A549 (cell line): ENCODE data around the gene HOXB7. TPM values are rescaled to one million over a fixed set of nuclear protein-coding genes. Genes with fewer than 3 reads are reported as not detected.

Experiments used
- ATAC-seq, 2 experiments: fragments of 200-7000 bp in 1 of 2; fragments of >200 bp in 1 of 2; cut with Nextera tagmentation in 1 of 2; cut with Tn5 transposase in 1 of 2; 3 replicates each; pipeline versions ENCODE4 v1.8.0 to v1.9.1; 2018 to 2020; ENCODE audit warnings: mild to moderate bottlenecking in 1 of 2, moderate library complexity in 1 of 2
- CTCF ChIA-PET: fragments of 300-600 bp; sonication (Branson Sonifier 250); formaldehyde crosslinking; extraction: SDS; loops from one replicate; lab custom pipeline; 2021; ENCODE audit warnings: antibody characterized with exemption, inconsistent platforms; lab: Yijun Ruan, JAX
- POLR2A ChIA-PET: fragments of 350-600 bp; formaldehyde crosslinking; extraction: SDS; loops from one replicate; lab custom pipeline; 2021; ENCODE audit warnings: antibody characterized with exemption, inconsistent platforms; lab: Yijun Ruan, JAX
- DNase-seq, 2 experiments: peaks; one replicate each; pipeline versions ENCODE4 v3.0.0 to v3.0.0-alpha.2; 2011 to 2016; ENCODE audit warnings: low read depth in 1 of 2, low spot score in 1 of 2
- FAIRE-seq: peaks from 2 replicates; lab custom pipeline; 2011; peaks lifted over from hg19 to GRCh38; lab: Jason Lieb, UNC
- H3K27ac ChIP-seq, 2 experiments: fragments of >200 bp; sonication (Bioruptor Twin); formaldehyde crosslinking; 3 replicates each; pipeline ENCODE4 v1.5.1; 2016 to 2017
- H3K4me1 ChIP-seq: fragments of >200 bp; sonication (Bioruptor Twin); formaldehyde crosslinking; 3 replicates; pipeline ENCODE4 v1.6.1; 2016
- H3K4me2 ChIP-seq: fragments of >200 bp; sonication (Bioruptor Twin); formaldehyde crosslinking; 3 replicates; pipeline ENCODE4 v1.6.1; 2016
- H3K4me3 ChIP-seq: fragments of >200 bp; sonication (Bioruptor Twin); formaldehyde crosslinking; 3 replicates; pipeline ENCODE4 v1.5.1; 2016
- H3K9me3 ChIP-seq: fragments of >200 bp; sonication (Bioruptor Twin); formaldehyde crosslinking; 3 replicates; pipeline ENCODE4 v1.6.1; 2016
- BHLHE40 ChIP-seq: IDR thresholded peaks from 2 replicates; pipeline ENCODE4 v1.6.1; 2012; ENCODE audit warnings: low read depth, low read length, inconsistent platforms
- CBX8 ChIP-seq: fragments of 200-600 bp; sonication (generic); IDR thresholded peaks from 2 replicates; pipeline ENCODE4 v1.6.1; 2016
- CHD4 ChIP-seq: fragments of 200-600 bp; sonication (generic); IDR thresholded peaks from 2 replicates; pipeline ENCODE4 v1.6.1; 2016; ENCODE audit warnings: antibody characterized with exemption, mild to moderate bottlenecking, borderline replicate concordance
- EHMT2 ChIP-seq: fragments of 200-600 bp; sonication (generic); IDR thresholded peaks from 2 replicates; pipeline ENCODE4 v1.6.1; 2016; ENCODE audit warnings: antibody characterized with exemption, low read depth, mild to moderate bottlenecking, moderate library complexity
- ESRRA ChIP-seq: fragments of 150-350 bp; IDR thresholded peaks from 2 replicates; pipeline ENCODE4 v1.6.1; 2014; ENCODE audit warnings: mild to moderate bottlenecking, low read length, borderline replicate concordance
- FOXS1 ChIP-seq: fragments of 250-450 bp; sonication (Bioruptor Pico); IDR thresholded peaks from 2 replicates; pipeline ENCODE4 v1.5.0; 2020; ENCODE audit warnings: mild to moderate bottlenecking, moderate library complexity
- HDAC2 ChIP-seq: fragments of 200-600 bp; sonication (generic); IDR thresholded peaks from 2 replicates; pipeline ENCODE4 v1.6.1; 2016
- JUN ChIP-seq, 2 experiments: fragments of >200 bp; sonication (Bioruptor Twin); formaldehyde crosslinking; IDR thresholded peaks; 2 replicates in 1 of 2; 3 replicates in 1 of 2; pipeline ENCODE4 v1.6.1; 2016 to 2017
- KDM1A ChIP-seq: fragments of 200-600 bp; sonication (generic); IDR thresholded peaks from 2 replicates; pipeline ENCODE4 v1.6.1; 2016; ENCODE audit warnings: low read depth, mild to moderate bottlenecking
- KDM5A ChIP-seq: fragments of 200-600 bp; sonication (generic); IDR thresholded peaks from 2 replicates; pipeline ENCODE4 v1.6.1; 2016; ENCODE audit warnings: antibody characterized with exemption, mild to moderate bottlenecking
- NR3C1 ChIP-seq: fragments of >200 bp; sonication (Bioruptor Twin); formaldehyde crosslinking; IDR thresholded peaks from 3 replicates; pipeline ENCODE4 v1.6.1; 2017
- PHF8 ChIP-seq: fragments of 200-600 bp; sonication (generic); IDR thresholded peaks from 2 replicates; pipeline ENCODE4 v1.6.1; 2016; ENCODE audit warnings: low read depth, mild to moderate bottlenecking, antibody characterized with exemption, moderate library complexity, borderline replicate concordance
- POLR2A ChIP-seq: IDR thresholded peaks from 2 replicates; pipeline ENCODE4 v1.6.1; 2012; ENCODE audit warnings: mild to moderate bottlenecking, low read length
- RCOR1 ChIP-seq: fragments of 150-350 bp; IDR thresholded peaks from 2 replicates; pipeline ENCODE4 v1.6.1; 2014; ENCODE audit warnings: antibody characterized with exemption, low read length, low read depth
- ZC3H11A ChIP-seq: fragments of 450-650 bp; IDR thresholded peaks from 2 replicates; pipeline ENCODE4 v1.6.1; 2014; ENCODE audit warnings: antibody characterized with exemption, mild to moderate bottlenecking
- WGBS: methylation state at CpG from one replicate; pipeline ENCODE4 v1.1.6; 2017; ENCODE audit errors: missing lambda C conversion rate; 5-methylcytosine and 5-hydroxymethylcytosine counted together
- polyA plus RNA-seq, 4 experiments: library from polyadenylated mRNA; depleted of rRNA in 3 of 4; stranded (reverse); fragments of >200 nt; fragmentation: RNase III in 1 of 4; extraction: RNeasy Plus Mini Kit Qiagen cat#74134 plus additional on column Dnase treatment in 1 of 4; gene quantifications; 2 replicates in 3 of 4; 3 replicates in 1 of 4; pipeline ENCODE4 v1.2.3, GENCODE V29; 2011 to 2017
- TF ChIP-seq, protein P1 (sequence below): fragments of 250-450 bp; sonication (Bioruptor Pico); IDR thresholded peaks from 2 replicates; pipeline ENCODE4 v1.5.0; 2020; ENCODE audit warnings: low read depth, mild to moderate bottlenecking, moderate library complexity
- TF ChIP-seq, protein P2 (sequence below): IDR thresholded peaks from 2 replicates; pipeline ENCODE4 v1.6.1; 2012
- TF ChIP-seq, protein P3 (sequence below): fragments of >200 bp; sonication (Bioruptor Twin); formaldehyde crosslinking; IDR thresholded peaks from 3 replicates; pipeline ENCODE4 v1.5.1; 2016
- TF ChIP-seq, protein P4 (sequence below): IDR thresholded peaks from 2 replicates; pipeline ENCODE4 v1.6.1; 2012

The HOXB7 gene
- polyA plus RNA-seq, 2 of the 4 experiments (the other 2 are of a cell fraction) = 22.3 to 32.3 TPM

DNA sequence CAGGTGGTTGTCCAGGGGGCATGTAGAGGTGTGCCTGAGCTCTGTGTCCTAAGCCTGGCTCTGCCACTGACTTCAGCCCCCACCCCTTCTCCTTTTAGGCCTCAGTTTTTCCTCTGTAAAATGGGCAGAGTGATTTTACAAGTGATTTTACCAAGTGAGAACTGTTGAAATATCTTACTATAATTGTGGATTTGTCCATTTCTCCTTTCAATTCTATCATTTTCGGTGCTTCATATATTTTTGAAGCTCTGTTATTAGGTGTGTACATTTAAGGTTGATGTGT lies 37.1 kb upstream of the HOXB7 start:
- TF ChIP-seq CBX8 (no peak), ZC3H11A (no peak), FOXS1 (CRISPR knock-in tag) (no peak), KDM1A (peak; percentile 95), CHD4 (0 out of 2 replicates have a peak, but pooled peaks have one; percentile 83), RCOR1 (no peak), HDAC2 (peak; percentile 76; the same call in 1 of the 2 replicates)
- TF ChIP-seq, protein P1, sequence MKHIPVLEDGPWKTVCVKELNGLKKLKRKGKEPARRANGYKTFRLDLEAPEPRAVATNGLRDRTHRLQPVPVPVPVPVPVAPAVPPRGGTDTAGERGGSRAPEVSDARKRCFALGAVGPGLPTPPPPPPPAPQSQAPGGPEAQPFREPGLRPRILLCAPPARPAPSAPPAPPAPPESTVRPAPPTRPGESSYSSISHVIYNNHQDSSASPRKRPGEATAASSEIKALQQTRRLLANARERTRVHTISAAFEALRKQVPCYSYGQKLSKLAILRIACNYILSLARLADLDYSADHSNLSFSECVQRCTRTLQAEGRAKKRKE (CRISPR knock-in tag) = no peak
- ChIA-PET CTCF (interaction anchor here (0.6 to 3.6 kb wide), 8 partner anchors 12 to 456 kb away, joined by 3 to 34 read pairs (median 8); partner anchors contain the start of gene HOXB9), POLR2A (no interaction called here)
- Histone ChIP-seq H3K4me1 (peaks cover 24% of the 10 kb centered on the region), H3K4me2 (peak overlapping the region; percentile 68), H3K9me3 (no peaks in the 10 kb centered on the region), H3K27ac (peak overlapping the region; percentile 92 to 95), H3K4me3 (peak overlapping the region; percentile 74)
- DNase-seq (no peak), FAIRE-seq (no peak), ATAC-seq (no peak; a peak in 2 of 6 replicates)
- WGBS = 47% methylated on average over 1 of the region's 1 CpG

DNA sequence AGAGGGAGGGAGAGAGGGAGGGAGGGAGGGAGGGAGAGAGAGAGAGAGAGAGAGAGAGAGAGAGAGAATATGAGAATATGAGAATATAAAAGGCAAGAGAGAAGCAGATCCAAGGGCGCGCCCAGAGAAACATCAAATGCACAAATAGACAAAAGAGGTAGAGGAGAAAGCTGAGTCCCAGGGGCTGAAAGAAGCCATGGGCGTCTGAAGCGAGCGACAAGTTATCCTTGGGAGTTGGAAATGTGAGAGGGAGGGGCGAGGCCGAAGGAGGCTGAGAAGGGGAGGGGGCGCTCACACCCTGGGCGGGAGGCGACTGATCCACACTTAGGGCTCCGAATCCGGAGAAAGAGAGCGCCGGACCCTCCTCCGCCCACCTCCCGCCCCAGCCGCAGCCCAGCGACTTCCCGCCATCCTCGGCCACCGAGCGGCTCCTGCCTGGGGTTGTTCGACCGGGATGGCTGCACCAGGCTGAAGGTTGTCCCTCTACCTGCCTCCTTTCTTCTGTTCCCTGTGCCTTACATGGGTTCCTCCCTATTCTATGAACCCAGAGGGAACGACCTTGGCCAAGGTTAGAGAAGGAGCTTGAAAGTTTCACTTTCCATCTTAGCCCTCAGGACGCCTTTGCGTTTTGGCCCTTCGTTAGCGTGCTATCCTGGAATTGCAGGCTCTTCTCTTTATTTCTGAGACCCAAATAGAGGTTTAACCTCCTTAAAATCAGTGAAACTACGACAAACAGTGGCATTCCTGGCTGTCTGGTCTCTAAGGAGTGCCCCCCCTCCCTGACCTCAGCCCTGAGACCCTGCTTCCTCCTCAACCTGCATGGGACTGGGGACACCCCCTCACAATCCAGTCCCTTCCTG lies 36.5 kb upstream of the HOXB7 start:
- H3K4me2 ChIP-seq = peak overlapping the region; percentile 68
- ChIA-PET CTCF (interaction anchor here (0.6 to 3.6 kb wide), 9 partner anchors 12 to 455 kb away, joined by 3 to 34 read pairs (median 8); partner anchors contain the start of gene HOXB9), POLR2A (interaction anchor here (0.5 to 0.7 kb wide), 2 partner anchors 43 to 453 kb away, joined by 4 to 5 read pairs; no protein-coding TSS in a partner anchor)
- FAIRE-seq (peak; percentile 67), DNase-seq (peak; percentile 63 to 71), ATAC-seq (peak; percentile 52 to 59)
- H3K4me3 ChIP-seq = peak overlapping the region; percentile 74
- WGBS = 16% methylated on average over 28 of the region's 30 CpGs
- no peaks in the 10 kb centered on the region for H3K9me3 ChIP-seq
- TF ChIP-seq JUN (IDR thresholded peaks at IDR 0.05) = peak in 1 of 2 experiments; percentile 34; a peak in 1 of 5 replicates
- TF ChIP-seq BHLHE40 = no peak
- TF ChIP-seq, protein P2, sequence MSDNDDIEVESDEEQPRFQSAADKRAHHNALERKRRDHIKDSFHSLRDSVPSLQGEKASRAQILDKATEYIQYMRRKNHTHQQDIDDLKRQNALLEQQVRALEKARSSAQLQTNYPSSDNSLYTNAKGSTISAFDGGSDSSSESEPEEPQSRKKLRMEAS = peak; percentile 13; the same call in 1 of the 2 replicates
- TF ChIP-seq EHMT2 = no peak
- TF ChIP-seq ESRRA = 0 out of 2 replicates have a peak, but pooled peaks have one; percentile 69
- TF ChIP-seq POLR2A = 0 out of 2 replicates have a peak, but pooled peaks have one; percentile 11
- H3K27ac ChIP-seq = peak overlapping the region; percentile 92 to 95
- peaks cover 29% of the 10 kb centered on the region for H3K4me1 ChIP-seq

DNA sequence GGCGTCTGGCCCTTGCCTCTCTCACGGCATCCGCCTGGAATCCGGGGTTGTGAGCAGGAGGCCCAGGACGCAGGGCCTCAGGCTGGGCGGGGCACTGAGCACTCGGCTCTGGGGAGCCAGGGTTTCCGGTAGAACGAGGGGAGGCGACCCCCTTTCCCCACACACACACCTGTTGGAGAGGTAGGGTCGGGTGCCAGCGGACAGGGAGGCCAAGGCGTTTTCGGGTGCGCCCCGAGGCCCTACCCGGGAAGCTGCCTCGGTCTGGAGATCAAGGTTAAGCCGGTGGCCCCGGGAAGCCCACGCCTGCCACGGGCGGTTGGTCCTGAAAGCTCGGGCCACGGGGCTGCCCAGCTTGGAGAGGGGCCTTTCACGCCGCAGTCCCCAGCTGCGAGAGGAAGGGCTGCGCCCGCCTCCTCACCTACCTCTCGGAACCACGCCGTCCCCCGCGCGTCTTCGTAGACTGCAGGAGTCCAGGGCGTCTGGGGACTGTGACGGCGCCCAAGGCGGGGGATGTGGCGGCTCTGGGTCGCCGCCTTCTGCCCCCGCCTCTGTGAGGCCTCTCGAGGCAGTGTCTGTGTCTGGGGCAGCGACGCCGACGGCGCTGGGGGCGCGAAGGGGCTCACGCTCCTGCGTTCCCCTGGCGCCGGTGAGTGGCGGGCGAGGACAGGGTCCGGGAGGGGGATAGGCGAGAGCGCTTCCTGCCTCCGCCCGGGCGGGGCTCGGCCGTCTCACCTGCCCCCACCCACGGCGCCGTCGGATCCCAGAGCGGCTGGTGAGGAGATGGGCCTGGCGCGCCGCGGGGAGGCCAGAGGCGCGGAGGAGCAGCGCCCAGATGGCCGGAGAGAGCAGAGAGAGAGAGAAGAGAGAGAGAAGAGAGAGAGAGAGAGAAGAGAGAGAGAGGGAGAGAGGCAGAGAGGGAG lies 35.6 kb upstream of the HOXB7 start:
- POLR2A ChIA-PET = interaction anchor here (0.6 to 0.7 kb wide), 2 partner anchors 10 to 452 kb away, joined by 4 to 5 read pairs; no protein-coding TSS in a partner anchor
- ATAC-seq (peak; percentile 76 to 79), FAIRE-seq (no peak), DNase-seq (peak; percentile 64 to 80)
- Histone ChIP-seq H3K27ac (peak overlapping the region; percentile 92 to 95), H3K4me1 (peaks cover 34% of the 10 kb centered on the region), H3K4me3 (peak overlapping the region; percentile 74), H3K9me3 (no peaks in the 10 kb centered on the region), H3K4me2 (peak overlapping the region; percentile 68)
- CTCF ChIA-PET = interaction anchor here (1.1 to 3.6 kb wide), 7 partner anchors 10 to 145 kb away, joined by 3 to 25 read pairs (median 8); partner anchors contain the start of gene HOXB9
- TF ChIP-seq, protein P3, sequence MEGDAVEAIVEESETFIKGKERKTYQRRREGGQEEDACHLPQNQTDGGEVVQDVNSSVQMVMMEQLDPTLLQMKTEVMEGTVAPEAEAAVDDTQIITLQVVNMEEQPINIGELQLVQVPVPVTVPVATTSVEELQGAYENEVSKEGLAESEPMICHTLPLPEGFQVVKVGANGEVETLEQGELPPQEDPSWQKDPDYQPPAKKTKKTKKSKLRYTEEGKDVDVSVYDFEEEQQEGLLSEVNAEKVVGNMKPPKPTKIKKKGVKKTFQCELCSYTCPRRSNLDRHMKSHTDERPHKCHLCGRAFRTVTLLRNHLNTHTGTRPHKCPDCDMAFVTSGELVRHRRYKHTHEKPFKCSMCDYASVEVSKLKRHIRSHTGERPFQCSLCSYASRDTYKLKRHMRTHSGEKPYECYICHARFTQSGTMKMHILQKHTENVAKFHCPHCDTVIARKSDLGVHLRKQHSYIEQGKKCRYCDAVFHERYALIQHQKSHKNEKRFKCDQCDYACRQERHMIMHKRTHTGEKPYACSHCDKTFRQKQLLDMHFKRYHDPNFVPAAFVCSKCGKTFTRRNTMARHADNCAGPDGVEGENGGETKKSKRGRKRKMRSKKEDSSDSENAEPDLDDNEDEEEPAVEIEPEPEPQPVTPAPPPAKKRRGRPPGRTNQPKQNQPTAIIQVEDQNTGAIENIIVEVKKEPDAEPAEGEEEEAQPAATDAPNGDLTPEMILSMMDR = no peak
- TF ChIP-seq, protein P2 = peak; percentile 28
- TF ChIP-seq NR3C1 (no peak), PHF8 (peak; percentile 38), KDM5A (peak; percentile 34; the same call in 1 of the 2 replicates), JUN (IDR thresholded peaks at IDR 0.05) (peak in 1 of 2 experiments; percentile 71; a peak in 2 of 5 replicates), POLR2A (peak; percentile 35)
- TF ChIP-seq, protein P1 (CRISPR knock-in tag) = 0 out of 2 replicates have a peak, but pooled peaks have one; percentile 17
- TF ChIP-seq, protein P4, sequence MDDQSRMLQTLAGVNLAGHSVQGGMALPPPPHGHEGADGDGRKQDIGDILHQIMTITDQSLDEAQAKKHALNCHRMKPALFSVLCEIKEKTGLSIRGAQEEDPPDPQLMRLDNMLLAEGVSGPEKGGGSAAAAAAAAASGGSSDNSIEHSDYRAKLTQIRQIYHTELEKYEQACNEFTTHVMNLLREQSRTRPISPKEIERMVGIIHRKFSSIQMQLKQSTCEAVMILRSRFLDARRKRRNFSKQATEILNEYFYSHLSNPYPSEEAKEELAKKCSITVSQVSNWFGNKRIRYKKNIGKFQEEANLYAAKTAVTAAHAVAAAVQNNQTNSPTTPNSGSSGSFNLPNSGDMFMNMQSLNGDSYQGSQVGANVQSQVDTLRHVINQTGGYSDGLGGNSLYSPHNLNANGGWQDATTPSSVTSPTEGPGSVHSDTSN = 0 out of 2 replicates have a peak, but pooled peaks have one; percentile 45
- 31% methylated on average over 34 of the region's 80 CpGs for WGBS
